HG03066 (cell line): ENCODE data around the gene PRUNE2.
A peak's percentile ranks its signal among the peaks of the same experiment; 100 is the strongest.
"Not testable (repeated sequence)": the region's sequence is repeated elsewhere in the genome, so short reads cannot be mapped to it uniquely, and the experiment has no call there.

ENCODE experiments used
- ATAC-seq: cut with Tn5 transposase; IDR thresholded peaks from one replicate; pipeline ENCODE4 v1.9.1; 2021; ENCODE audit warnings: low read depth; ENCODE audit not compliant: unreplicated experiment

Gene PRUNE2

GRCh38 chr9:76803083-76803482, 102.8 kb downstream of the PRUNE2 start:
- ATAC-seq, result no peak

- no peak for ATAC-seq
Measured at GRCh38 chr9:76800901-76801300, 105.0 kb downstream of the PRUNE2 start.

DNA sequence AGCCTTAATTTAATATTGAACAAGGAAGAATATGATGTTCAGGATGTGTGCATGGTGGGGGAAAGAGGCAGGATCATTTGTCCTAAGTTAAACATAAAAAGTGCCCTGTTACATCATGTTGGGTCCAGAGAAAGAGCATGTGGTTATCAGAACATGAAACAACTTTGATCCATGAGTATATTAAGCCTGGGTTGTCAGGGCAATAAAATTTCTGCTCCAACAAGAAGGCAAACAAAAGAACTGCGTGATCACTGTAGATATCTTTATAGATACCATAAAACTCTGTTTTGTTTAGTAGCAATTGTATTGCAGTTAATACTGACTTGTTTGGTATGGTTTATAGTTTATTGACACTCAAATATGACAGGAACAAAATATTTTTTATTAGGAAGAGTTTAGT, 106.4 kb downstream of the PRUNE2 start:
- no peak for ATAC-seq

- no peak for ATAC-seq
Measured at GRCh38 chr9:76798527-76798926, 107.4 kb downstream of the PRUNE2 start.

DNA sequence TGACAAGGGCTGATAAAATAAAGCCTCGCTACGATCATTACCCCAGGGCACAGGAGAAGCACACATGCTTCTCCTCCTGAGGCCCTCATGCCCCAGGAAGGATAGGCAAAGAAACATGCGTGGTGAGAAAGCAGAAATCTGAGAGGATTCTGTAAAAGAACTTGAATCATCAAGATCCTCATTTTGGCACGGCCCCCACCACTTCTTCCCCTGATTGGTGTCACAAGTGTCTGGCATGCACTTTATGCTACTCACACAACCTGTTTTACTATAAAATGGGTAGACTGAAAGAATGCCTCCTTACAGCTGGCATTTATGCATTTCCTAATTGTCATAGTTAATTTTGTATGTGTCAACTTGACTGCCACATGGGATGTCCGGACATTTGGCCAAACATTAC, 109.6 kb downstream of the PRUNE2 start:
- ATAC-seq, result no peak

- no peak for ATAC-seq
Measured at GRCh38 chr9:76793784-76794431, 112.0 kb downstream of the PRUNE2 start.

GRCh38 chr9:76789840-76790239, 116.1 kb downstream of the PRUNE2 start:
- no peak for ATAC-seq

GRCh38 chr9:76787677-76788076, 118.2 kb downstream of the PRUNE2 start:
- no peak for ATAC-seq

DNA sequence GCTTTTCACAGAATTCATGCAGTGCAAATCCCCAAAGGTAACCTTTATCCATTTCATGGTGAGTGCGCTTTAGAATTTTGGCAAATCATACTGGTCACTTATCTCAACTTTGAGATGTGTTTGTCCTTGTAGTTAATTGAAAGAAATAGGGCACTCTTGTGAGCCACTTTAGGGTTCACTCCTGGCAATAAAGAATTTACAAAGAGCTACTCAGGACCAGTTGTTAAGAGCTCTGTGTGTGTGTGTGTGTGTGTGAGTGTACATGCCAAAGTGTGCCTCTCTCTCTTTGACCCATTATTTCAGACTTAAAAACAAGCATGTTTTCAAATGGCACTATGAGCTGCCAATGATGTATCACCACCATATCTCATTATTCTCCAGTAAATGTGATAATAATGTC, 120.4 kb downstream of the PRUNE2 start:
- ATAC-seq, result no peak

DNA sequence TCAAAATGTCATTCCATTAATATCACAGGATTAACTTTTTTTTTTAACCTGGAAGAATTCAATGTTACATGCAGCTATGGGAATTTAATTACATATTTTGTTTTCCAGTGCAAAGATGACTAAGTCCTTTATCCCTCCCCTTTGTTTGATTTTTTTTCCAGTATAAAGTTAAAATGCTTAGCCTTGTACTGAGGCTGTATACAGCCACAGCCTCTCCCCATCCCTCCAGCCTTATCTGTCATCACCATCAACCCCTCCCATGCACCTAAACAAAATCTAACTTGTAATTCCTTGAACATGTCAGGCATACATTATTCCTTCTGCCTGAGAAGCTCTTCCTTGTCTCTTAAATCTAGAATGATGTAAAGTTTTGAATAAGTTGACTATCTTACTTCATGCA, 121.0 kb downstream of the PRUNE2 start:
- no peak for ATAC-seq

GRCh38 chr9:76772686-76773445, 133.0 kb downstream of the PRUNE2 start:
- no peak for ATAC-seq

GRCh38 chr9:76766126-76766525, 139.8 kb downstream of the PRUNE2 start:
- ATAC-seq, result no peak

DNA sequence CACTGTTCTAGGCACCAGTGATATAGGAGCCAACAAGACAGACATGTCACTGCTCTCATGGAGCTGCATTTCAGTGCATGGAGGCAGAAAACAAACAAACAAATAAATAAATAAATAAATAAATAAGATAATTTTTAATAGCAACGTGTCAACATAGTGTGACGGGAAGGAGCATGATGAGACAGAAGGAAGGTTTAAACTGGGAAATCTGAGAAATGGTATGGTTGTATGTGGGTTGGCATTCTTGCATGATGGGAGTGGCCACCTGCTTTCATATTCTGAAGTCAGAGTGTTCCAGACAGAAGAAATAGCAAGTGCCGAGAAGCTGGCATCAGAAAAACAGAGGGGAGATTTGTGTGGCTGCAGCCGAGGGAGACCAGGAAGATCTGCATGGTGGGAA, 141.8 kb downstream of the PRUNE2 start, which contains the start of gene PCA3:
PCA3 (plus strand) TSS at position 301 of the 400 bp plus-strand sequence.
- ATAC-seq, result no peak

- ATAC-seq, result no peak
Measured at GRCh38 chr9:76761448-76761847, 144.5 kb downstream of the PRUNE2 start.

DNA sequence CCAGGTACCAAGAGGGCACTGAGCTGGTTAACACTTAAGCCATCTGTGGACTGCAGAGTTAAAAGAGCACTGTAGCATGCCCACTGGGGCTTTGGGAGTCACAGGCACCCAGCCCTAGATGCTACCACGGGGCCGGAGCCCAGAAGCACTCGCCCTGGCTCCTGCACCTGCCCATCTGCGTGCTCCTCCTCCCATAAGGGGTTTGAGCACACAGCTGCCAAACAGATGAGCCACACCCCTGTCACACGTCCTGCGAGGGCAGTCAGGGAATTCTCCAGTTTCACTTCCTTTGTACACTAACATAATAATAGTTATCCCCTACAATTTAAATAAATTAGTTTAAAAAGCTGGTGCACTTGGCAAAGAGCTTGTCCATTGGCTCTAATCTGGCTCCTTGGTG, 146.2 kb downstream of the PRUNE2 start:
- ATAC-seq, result no peak

DNA sequence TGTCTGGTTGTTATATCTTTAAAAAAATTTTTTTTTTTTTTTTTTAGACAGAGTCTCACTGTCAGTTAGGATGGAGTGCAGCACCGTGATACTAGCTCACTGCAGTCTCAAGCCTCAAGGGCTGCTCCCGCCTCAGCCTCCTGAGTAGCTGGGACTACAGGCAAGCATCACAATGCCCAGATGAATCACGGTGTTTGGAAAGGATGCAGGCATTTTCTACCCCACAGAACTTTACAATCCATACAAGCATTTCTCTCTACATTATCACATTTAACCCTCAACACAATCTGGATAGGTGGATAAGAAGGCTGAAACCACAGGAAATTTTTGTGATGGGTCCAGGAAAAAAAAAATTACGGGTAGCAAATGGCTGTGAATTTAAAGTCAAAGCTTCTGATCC, 147.4 kb downstream of the PRUNE2 start:
- ATAC-seq, result no peak

DNA sequence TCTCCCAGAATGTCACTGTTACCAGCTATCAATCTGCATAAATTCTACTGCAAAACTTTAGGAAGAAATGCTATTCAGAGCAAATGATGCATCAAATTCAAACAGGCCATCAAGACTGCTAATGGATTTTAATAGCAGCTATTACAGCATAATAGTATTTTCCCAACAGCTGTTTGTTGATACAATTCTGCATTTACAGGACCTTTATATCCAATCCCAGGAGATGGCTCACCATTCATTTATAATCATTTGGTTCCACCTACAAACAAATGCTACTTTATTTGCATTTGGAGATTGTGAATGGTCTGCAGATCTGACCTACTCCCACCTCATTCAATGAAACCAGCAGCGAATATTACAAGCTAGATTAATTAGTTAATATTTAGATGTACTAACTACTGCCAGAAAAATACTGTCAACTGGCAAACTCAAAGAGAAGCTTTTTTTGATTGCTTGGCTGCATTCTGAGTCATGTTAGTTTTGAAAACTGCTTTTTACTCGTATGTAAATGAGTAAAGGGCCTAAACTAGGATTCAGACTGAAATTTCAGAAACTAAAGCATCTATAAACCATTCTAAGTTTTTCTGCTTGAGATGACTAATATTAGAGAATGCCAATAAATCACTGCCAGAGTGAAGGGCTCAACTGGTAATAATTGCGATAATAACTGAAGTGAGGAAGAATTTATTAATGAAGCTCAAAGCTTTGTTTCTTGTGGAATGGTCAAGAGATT, 148.8 kb downstream of the PRUNE2 start:
- no peak for ATAC-seq

- peak; percentile 13 for ATAC-seq
Measured at GRCh38 chr9:76756268-76756640, 149.7 kb downstream of the PRUNE2 start.

GRCh38 chr9:76751001-76751400, 154.9 kb downstream of the PRUNE2 start:
- no peak for ATAC-seq

DNA sequence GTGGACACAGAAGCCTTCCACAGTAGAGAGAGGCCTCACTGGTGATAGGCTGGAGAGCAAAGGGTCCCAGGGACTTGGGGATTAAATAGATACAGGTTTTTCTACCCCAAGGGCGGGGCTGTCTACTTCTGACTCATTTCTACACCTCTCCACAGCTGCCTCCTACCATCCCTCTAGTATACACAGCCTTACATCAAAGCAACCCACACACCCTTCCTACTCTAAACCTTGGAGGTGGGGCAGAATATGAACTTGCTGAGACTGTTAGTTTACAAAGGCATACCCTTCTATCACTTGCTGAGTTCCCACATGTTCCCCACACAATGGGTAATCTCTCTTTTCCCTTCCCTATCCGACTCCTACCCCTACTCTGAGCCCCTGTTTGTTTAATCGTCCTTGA, 161.6 kb downstream of the PRUNE2 start:
- ATAC-seq, result no peak

DNA sequence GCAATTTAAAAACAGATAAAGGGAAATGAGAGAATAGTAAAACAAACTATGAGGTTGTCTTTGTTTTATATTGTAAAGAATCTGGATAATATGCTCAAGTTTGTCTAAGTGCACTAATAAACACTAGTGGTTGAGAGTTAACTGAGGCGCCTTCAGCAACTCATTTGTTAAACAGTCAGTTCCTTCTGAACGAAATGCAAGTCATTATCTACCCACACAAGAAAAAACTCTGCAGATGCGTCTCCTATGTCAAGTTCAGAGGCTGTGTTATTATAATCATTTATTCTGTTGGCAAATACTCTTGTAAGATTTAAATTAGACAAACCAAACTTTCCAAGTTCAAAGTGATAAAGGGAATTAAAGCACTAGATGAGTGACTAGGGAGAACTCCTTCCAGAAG, 162.0 kb downstream of the PRUNE2 start:
- no peak for ATAC-seq

- not testable (repeated sequence) for ATAC-seq
Measured at GRCh38 chr9:76742890-76743289, 163.0 kb downstream of the PRUNE2 start.
